GM21723 (cell line): ENCODE data around the gene FAM177A1.
A peak's percentile ranks its signal among the peaks of the same experiment; 100 is the strongest.
"Not testable (repeated sequence)": the region's sequence is repeated elsewhere in the genome, so short reads cannot be mapped to it uniquely, and the experiment has no call there.

Source experiments
- ATAC-seq: cut with Tn5 transposase; IDR thresholded peaks from one replicate; pipeline ENCODE4 v1.9.1; 2021; ENCODE audit warnings: mild to moderate bottlenecking, moderate library complexity; ENCODE audit not compliant: unreplicated experiment

Gene FAM177A1, protein sequence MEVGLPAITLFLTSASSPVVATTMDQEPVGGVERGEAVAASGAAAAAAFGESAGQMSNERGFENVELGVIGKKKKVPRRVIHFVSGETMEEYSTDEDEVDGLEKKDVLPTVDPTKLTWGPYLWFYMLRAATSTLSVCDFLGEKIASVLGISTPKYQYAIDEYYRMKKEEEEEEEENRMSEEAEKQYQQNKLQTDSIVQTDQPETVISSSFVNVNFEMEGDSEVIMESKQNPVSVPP

GRCh38 chr14:35046048-35046750 lies at the start of gene FAM177A1:
Gene FAM177A1, plus strand, starts transcription at chr14:35046272. Its CDS starts 192 bp downstream, at chr14:35046464.
- ATAC-seq = peak; percentile 93

DNA sequence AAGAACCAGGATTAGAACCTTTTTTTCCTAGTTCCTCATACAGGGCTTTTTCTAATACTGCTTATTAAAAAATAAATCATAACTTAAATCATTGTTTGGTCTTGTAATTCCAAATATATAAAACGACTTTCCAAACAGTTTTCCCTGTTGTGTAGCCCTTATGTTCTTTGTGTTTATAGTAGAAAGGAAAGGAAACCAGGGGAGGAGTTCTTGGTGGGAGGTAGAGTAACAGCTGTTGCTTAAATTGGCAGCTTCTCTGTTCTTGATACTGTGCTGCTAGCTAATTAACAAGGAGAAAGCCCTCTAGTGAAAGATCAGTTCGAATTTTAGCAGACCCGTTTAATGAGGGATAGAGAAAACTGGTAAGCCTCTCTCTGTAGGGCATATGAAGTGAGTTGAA lies 48.3 kb upstream of the FAM177A1 start:
- no peak for ATAC-seq

- ATAC-seq = no peak
Measured at GRCh38 chr14:34999500-34999899, 46.6 kb upstream of the FAM177A1 start.

- ATAC-seq = no peak
Measured at GRCh38 chr14:35001621-35002020, 44.5 kb upstream of the FAM177A1 start.

DNA sequence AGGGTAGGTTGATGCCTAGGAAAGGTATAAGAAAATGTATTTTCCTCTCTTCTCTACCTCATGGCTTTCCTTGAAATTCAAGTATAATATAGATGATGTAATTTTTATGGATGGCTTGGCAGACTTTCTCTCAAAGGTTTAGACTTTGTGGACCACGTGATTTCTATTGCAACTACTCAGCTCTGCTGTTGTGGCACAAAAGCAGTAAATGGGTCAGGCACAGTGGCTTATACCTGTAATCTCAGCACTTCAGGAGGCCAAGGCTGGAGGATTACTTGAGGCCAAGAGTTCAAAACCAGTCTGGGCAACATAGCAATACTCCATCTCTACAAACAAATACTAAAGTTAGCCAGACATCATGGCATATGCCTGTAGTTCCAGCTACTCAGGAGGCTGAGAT lies 41.2 kb upstream of the FAM177A1 start:
- no peak for ATAC-seq

GRCh38 chr14:35016568-35016967 lies 29.5 kb upstream of the FAM177A1 start:
- ATAC-seq = no peak

- ATAC-seq = no peak
Measured at GRCh38 chr14:35020713-35021112, 25.4 kb upstream of the FAM177A1 start.

DNA sequence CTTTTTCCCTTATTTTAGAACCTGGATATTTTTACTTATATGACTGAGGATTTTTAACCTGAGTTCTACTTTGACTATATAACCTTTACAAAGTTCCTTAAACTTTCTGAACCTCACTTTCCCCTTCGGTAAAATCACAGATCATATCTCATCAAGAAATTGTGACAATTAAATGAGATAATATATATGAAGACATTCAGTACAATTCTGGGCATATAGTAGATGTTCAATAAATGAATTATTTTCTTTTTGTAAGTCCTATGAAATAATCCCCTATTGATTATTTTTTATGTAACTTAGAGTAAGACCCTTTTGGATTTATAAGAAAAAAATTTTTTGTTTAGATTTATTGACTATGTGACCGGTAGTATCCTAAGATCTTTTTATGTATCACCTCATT lies 17.6 kb upstream of the FAM177A1 start:
- no peak for ATAC-seq

DNA sequence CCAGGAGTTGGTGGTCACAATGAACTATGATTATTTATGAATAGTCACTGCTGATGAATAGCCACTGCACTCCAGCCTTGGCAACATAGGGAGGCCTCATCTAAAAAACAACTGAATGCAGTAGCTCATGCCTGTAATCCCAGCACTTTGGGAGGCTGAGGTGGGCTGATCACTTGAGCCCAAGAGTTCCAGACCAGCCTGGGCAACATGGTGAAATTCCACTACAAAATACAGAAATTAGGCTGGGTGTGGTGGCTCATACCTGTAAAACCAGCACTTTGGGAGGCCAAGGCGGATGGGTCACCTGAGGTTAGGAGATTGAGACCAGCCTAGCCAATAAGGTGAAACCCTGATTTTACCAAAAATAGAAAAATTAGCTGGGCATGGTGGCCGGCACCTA lies 13.5 kb upstream of the FAM177A1 start:
- no peak for ATAC-seq

- ATAC-seq = no peak
Measured at GRCh38 chr14:35034440-35034833, 11.6 kb upstream of the FAM177A1 start.

DNA sequence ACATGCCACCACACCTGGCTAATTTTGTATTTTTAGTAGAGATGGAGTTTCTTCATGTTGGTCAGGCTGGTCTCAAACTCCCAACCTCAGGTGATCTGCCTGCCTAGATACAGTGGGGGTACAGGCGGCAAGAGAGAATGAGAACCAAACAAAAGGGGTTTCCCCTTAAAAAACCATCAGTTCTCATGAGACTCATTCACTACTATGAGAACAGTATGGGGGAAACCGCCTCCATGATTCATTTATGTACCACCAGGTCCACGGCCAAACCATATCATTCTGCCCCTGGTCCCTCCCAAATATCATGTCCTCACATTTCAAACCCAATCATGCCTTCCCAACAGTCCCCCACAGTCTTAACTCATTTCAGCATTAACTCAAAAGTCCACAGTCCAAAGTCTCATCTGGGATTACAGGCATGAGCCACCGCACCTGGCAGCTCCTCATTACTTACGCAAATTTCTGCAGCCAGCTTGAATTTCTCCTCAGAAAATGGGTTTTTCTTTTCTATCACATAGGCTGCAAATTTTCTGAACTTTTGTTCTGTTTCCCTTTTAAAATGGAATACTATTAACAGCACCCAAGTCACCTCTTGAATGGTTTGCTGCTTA lies 11.0 kb upstream of the FAM177A1 start:
- ATAC-seq = not testable (repeated sequence)

GRCh38 chr14:35038312-35038711 lies 7.8 kb upstream of the FAM177A1 start:
- not testable (repeated sequence) for ATAC-seq

DNA sequence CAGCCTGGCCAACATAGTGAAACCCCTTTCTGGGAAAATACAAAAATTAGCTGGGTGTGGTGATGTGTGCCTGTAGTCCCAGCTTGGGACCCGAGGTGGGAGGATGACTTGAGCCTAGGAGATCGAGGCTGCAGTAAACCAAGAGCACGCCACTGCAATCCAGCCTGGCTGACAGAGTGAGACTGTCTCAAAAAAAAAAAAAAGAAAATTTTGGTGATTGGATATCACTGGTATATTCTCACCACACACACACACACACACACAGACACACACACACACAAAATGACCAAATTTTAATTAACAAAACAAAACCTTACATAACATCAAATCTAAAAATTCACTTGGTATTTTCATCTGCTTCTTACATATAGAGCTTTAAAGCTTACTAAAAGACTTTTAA lies 3.4 kb upstream of the FAM177A1 start:
- ATAC-seq = no peak

GRCh38 chr14:35043046-35043445 lies 3.0 kb upstream of the FAM177A1 start:
- ATAC-seq = no peak

- peak; percentile 0 for ATAC-seq
Measured at GRCh38 chr14:35044939-35045797, 904 bp upstream of the FAM177A1 start.

DNA sequence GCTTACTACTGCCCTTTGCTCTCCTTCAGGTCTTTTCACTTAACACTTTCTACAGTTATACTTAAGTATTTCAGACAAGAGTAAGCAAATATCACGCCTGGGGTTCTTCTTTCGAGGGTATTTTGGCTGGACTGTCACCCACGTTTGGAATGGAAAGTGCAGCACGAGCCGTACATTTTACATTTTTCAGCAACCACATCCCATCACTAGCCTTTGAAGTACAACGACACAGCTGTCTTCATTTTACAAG lies 349 bp upstream of the FAM177A1 start:
- ATAC-seq = no peak

DNA sequence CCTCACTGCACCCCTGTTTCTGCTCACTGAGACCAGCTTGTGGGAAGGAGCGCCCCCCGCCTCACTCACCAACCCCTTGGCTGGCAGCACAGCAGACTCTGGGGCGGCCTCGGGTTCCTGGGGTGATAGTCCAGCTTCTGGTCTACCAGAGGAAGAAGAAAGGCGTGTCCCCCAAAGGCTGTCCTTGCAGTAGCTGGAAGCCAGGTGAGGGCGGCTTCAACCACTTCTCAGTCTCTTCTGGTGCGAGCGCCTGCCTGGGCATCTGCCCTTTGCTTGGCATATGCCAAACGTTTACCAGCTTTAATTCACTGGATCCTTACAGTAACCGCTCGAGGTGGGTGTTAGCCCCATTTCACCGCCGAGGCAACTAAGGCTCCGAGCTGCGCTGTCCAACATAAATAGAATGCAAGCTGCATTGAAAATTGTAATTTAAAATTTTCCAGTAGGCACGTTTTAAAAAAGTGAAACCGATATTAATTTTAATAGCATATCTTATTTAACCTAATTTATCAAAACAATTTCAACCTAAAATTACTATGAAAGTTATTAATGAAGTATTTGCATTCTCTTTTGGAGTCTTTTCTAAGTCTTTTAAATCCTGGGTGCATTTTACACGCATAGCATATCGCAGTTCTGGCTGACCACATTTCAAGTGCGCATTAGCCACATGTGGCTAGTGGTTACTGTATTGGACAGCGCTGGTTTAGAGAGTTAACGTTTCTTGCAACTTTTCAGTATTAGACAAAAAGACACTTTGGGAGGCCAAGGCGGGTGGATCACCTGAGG lies 872 bp downstream of the FAM177A1 start:
- ATAC-seq = peak; percentile 38

DNA sequence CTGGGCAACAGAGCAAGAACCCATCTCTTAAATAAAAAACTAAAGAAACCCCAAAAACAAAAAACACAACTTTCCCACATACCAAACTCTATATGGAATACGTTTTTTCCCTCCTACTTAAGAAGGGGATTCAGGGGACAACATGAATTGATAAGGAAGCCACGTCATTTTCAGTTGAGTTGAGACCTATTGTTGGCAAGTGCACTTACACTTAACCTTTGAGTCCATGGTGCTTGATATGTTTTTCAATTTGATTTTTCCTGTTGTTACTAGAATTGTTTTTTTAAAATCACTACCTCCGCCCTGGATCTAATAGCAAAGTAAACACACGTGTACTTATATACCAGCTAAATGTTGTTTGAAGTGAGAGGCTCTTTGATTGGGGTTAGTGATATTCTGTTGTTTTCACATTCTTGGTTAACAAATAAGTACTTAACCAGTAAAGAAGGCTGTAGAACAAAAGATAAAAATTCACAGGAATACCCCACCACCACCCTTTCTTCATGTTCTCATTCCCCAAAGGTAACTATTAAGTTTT lies 2.0 kb downstream of the FAM177A1 start:
- no peak for ATAC-seq

GRCh38 chr14:35050652-35051051 lies 4.6 kb downstream of the FAM177A1 start:
- ATAC-seq = no peak

DNA sequence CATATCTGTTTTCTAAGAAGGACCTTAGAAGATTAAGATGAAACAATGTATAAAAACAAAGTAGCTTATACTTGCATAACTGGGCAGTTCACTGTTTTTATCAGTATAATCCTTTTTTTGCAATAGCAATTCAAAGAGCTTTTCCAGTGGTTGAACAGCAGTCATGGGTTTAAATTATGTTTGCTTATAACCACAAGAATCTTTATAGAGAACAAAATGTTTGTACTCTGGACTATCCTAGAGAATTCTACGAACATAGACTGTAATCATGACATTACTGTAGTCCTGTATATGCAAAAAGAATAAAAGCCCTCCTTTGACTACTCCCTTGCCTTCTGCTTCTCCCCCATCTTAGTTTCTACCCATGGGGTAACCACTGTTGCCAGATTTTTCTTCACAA lies 5.7 kb downstream of the FAM177A1 start:
- ATAC-seq = no peak

DNA sequence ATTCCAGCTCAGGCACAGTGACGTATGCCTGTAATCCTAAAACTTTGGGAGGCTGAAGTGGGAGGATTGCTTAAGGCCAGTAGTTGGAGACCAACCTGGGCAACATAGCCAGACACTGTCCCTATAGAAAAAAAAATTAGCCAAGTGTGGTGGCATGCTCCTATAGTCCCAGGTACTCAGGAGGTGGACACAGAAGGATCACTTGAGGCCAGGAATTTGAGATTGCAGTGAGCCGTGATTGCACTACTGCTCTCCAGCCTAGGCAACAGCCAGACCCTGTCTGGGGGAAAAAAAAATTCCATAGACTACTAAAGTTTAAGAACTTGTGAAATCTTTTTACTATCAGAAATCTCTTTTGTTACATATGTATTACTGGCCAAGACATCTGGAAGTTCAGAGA lies 6.6 kb downstream of the FAM177A1 start:
- no peak for ATAC-seq
